HG02938 (cell line): ENCODE data around the gene OR9A2.
"Not testable (repeated sequence)": the region's sequence is repeated elsewhere in the genome, so short reads cannot be mapped to it uniquely, and the experiment has no call there.

Experiments used
- ATAC-seq: cut with Tn5 transposase; IDR thresholded peaks from one replicate; pipeline ENCODE4 v1.9.1; 2021; ENCODE audit warnings: mild to moderate bottlenecking, moderate library complexity; ENCODE audit not compliant: unreplicated experiment

Gene OR9A2

DNA sequence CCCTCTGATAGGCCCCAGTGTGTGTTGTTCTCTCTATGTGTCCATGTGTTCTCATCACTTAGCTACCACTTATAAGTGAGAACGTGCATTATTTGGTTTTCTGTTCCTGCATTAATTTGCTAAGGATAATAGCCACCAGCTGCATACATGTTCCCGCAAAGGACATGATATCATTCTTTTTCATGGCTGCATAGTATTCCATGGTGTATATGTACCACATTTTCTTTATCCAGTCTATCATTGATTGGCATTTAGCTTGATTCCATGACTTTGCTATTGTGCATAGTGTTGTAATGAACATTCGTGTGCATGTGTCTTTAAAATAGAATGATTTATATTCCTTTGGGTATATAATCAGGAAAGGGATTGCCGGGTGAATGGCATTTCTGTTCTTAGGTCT lies 48.5 kb downstream of the OR9A2 start:
- not testable (repeated sequence) for ATAC-seq
